Measurements from ENCODE around the gene DNAJC11.
A peak's percentile ranks its signal among the peaks of the same experiment; 100 is the strongest.

Gene DNAJC11

DNA sequence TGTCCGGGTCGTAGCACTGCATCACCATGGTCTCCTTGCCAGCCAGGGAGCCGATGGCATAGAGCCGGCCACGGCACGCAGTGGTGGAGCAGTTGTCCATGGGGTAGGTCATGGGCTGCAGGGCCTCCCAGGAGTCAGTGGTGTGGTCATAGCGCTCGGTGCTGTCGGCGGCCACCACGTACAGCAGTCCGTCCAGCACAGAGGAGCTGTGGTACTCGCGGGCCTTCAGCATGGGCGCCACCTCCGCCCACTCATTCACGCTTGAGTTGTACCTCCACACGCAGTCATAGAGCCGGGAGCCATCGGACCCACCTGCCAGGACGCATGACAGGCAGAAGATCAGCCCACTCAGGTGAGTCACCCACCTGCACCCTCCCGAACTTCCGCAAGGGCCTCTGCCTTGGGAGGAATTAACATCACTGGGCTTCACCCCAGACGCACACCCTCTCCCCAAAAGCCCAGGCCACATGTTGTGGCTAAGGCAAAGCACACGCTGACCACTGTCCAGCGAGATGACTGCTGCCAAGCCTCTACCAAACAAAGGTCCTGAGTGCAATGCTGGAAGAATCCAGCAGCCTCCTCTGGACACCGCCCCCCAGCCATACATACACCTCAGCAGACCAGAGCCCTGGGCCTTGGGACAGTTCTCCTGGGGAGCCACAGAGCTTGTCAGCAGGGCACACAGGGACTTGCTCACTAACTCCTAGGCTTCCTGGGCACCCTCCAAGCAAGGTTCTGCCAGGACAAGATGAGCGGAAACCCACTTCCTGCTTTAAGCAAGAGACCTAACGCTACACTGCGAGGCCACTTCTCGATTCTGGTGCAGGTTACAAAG, 102.3 kb downstream of the DNAJC11 start:
- H3K79me2 ChIP-seq = peaks cover 13% of the 10 kb centered on the region
- peak overlapping the region; percentile 2 for H3K4me2 ChIP-seq (ENCODE audit: low read length)
- no peak overlapping the region for H3K4me3 ChIP-seq (ENCODE audit: low read depth, low read length)
- H3K27ac ChIP-seq = no peak overlapping the region
- H2AFZ ChIP-seq = no peak overlapping the region
- no peak overlapping the region for H3K9ac ChIP-seq
- H3K4me1 ChIP-seq = peaks cover 6% of the 10 kb centered on the region
- H3K36me3 ChIP-seq (ENCODE audit: control insufficient read depth, insufficient read depth, low read length) = no peaks in the 10 kb centered on the region
- H3K9me3 ChIP-seq (ENCODE audit: control insufficient read depth, low read length) = no peaks in the 10 kb centered on the region
- TF ChIP-seq, protein P1, sequence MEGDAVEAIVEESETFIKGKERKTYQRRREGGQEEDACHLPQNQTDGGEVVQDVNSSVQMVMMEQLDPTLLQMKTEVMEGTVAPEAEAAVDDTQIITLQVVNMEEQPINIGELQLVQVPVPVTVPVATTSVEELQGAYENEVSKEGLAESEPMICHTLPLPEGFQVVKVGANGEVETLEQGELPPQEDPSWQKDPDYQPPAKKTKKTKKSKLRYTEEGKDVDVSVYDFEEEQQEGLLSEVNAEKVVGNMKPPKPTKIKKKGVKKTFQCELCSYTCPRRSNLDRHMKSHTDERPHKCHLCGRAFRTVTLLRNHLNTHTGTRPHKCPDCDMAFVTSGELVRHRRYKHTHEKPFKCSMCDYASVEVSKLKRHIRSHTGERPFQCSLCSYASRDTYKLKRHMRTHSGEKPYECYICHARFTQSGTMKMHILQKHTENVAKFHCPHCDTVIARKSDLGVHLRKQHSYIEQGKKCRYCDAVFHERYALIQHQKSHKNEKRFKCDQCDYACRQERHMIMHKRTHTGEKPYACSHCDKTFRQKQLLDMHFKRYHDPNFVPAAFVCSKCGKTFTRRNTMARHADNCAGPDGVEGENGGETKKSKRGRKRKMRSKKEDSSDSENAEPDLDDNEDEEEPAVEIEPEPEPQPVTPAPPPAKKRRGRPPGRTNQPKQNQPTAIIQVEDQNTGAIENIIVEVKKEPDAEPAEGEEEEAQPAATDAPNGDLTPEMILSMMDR (IDR thresholded peaks at IDR 0.05) = no peak
- no peaks in the 10 kb centered on the region for H3K27me3 ChIP-seq (ENCODE audit: control insufficient read depth, insufficient read depth, low read length)

DNA sequence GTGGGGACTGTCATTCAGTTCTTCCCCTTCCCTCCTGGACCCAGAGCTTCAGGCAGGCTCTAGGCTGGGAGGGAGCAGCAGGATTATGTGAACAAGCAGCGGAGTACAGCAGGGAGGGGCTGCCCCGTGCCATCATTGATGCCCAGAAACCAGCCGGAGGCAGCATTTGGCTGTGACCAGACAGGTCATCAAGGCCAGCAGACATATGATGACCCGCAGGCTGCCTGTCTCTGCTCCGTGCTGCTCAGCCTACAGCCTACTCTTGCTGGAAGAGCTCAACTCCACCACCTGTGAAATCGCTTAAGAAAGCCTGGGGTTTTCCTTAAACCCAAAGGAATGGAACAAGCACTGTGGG, 103.9 kb downstream of the DNAJC11 start:
- Histone ChIP-seq H3K36me3 (ENCODE audit: control insufficient read depth, insufficient read depth, low read length) (no peaks in the 10 kb centered on the region), H3K9me3 (ENCODE audit: control insufficient read depth, low read length) (no peaks in the 10 kb centered on the region), H3K27ac (no peak overlapping the region), H3K79me2 (peaks cover 13% of the 10 kb centered on the region), H3K4me2 (ENCODE audit: low read length) (no peak overlapping the region), H3K4me1 (peaks cover 6% of the 10 kb centered on the region), H3K4me3 (ENCODE audit: low read depth, low read length) (no peak overlapping the region), H3K27me3 (ENCODE audit: control insufficient read depth, insufficient read depth, low read length) (no peaks in the 10 kb centered on the region), H2AFZ (no peak overlapping the region), H3K9ac (no peak overlapping the region)
- TF ChIP-seq, protein P1 (IDR thresholded peaks at IDR 0.05) = no peak

DNA sequence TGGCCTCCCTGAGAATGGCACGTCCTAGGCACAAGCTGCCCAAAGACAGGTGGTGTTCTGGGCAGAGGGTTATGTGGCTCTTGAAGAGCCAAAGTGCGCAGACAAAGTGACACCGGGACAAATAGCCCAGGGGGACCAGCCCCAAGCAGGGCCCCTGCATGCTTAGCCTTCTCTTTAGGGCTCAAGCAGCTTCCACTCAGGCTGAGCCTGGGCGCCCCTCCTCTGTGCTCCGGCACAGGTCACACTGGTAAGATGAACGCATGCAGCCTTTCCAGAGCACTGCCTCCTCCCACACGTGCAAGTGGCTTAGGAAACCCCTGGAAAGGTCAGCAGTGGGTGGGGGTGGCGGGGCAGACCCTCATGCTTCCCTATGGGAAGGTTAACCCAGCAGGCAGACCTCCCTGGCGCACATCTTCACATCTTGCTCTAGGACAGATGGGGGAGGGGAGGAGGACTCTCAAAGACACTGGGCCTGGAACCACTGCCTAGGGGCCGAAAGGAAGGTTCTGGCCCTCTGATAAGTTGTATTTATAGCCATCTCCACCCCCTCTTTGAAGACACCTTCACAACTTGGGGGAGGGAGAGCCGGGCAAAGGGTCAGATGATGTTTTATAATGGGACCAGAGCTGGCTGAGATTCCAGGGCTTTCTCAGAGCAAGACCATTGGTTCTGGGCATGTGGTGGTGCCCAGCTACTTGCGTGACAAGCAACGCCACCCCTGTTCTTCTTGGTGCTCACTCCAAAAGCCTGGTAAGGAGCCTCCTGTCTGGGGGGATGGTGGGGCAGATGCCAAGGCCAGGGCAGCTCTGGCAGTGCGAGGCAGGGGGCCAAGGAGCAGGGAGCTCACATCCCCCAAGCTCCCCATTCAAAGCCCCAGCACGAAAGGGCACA, 104.5 kb downstream of the DNAJC11 start:
- H3K9ac ChIP-seq = no peak overlapping the region
- H3K36me3 ChIP-seq (ENCODE audit: control insufficient read depth, insufficient read depth, low read length) = no peaks in the 10 kb centered on the region
- no peak overlapping the region for H2AFZ ChIP-seq
- H3K4me2 ChIP-seq (ENCODE audit: low read length) = no peak overlapping the region
- H3K4me3 ChIP-seq (ENCODE audit: low read depth, low read length) = no peak overlapping the region
- no peak overlapping the region for H3K27ac ChIP-seq
- peaks cover 13% of the 10 kb centered on the region for H3K79me2 ChIP-seq
- no peaks in the 10 kb centered on the region for H3K9me3 ChIP-seq (ENCODE audit: control insufficient read depth, low read length)
- TF ChIP-seq, protein P1 (IDR thresholded peaks at IDR 0.05) = no peak
- peaks cover 6% of the 10 kb centered on the region for H3K4me1 ChIP-seq
- H3K27me3 ChIP-seq (ENCODE audit: control insufficient read depth, insufficient read depth, low read length) = no peaks in the 10 kb centered on the region

DNA sequence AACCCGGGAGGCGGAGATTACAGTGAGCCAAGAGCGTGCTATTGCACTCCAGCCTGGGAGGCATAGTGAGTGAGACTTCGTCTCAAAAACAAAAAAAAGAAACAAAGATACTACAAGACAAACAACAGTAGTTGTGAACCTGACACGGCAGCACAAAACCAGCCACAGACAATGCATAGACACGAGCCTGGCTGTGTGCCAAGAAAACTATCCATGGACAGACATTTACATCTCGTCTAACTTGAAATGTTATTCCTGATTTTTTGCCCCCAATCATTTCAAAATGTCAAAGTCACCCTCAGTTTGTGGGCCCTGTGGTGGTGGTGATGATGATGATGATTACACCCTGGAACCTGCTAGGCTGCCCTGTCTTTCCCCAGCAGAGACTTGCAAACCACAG, 105.3 kb downstream of the DNAJC11 start:
- no peak overlapping the region for H3K27ac ChIP-seq
- H3K9me3 ChIP-seq (ENCODE audit: control insufficient read depth, low read length) = no peaks in the 10 kb centered on the region
- no peaks in the 10 kb centered on the region for H3K36me3 ChIP-seq (ENCODE audit: control insufficient read depth, insufficient read depth, low read length)
- H3K4me3 ChIP-seq (ENCODE audit: low read depth, low read length) = no peak overlapping the region
- no peak overlapping the region for H3K4me2 ChIP-seq (ENCODE audit: low read length)
- no peak overlapping the region for H2AFZ ChIP-seq
- no peak overlapping the region for H3K9ac ChIP-seq
- H3K4me1 ChIP-seq = peaks cover 6% of the 10 kb centered on the region
- TF ChIP-seq, protein P1 (IDR thresholded peaks at IDR 0.05) = no peak
- H3K79me2 ChIP-seq = peaks cover 13% of the 10 kb centered on the region
- no peaks in the 10 kb centered on the region for H3K27me3 ChIP-seq (ENCODE audit: control insufficient read depth, insufficient read depth, low read length)
